Lower lobe of right lung (tissue), 2 donors: ENCODE results near the gene ZNF749. TPM values are rescaled to one million over a fixed set of nuclear protein-coding genes. Genes with fewer than 3 reads are reported as not detected.

Experiments used
- ATAC-seq, 2 donors: fragments of 200-7000 bp; cut with Tn5 transposase; one replicate each; pipeline ENCODE4 v1.9.1; 2020 to 2022; ENCODE audit warnings: mild to moderate bottlenecking in 2 of 2, moderate library complexity in 2 of 2
- DNase-seq: peaks from one replicate; pipeline ENCODE4 v3.0.0-alpha.2; 2020
- H3K27ac ChIP-seq: fragments of 200-600 bp; one replicate; pipeline ENCODE4 v1.8.0; 2022
- H3K27me3 ChIP-seq: fragments of 200-600 bp; one replicate; pipeline ENCODE4 v1.8.0; 2022; ENCODE audit warnings: low read depth
- H3K36me3 ChIP-seq: fragments of 200-600 bp; one replicate; pipeline ENCODE4 v1.8.0; 2022; ENCODE audit warnings: mild to moderate bottlenecking
- H3K4me1 ChIP-seq: fragments of 200-600 bp; one replicate; pipeline ENCODE4 v1.8.0; 2022
- H3K4me3 ChIP-seq: fragments of 200-600 bp; one replicate; pipeline ENCODE4 v1.8.0; 2022; ENCODE audit warnings: mild to moderate bottlenecking
- H3K9me3 ChIP-seq: fragments of 200-600 bp; one replicate; pipeline ENCODE4 v1.8.0; 2022
- intact Hi-C: fragments of 100-400 bp; cut with DNase I; formaldehyde crosslinking; loops from one replicate; pipeline ENCODE4 v1.11.0; 2022
- total RNA-seq: library from RNA; stranded (reverse); fragmentation: NEBNext Ultra II Directional; extraction: Animal tissue kit (Norgen Biotek cat#: 25700); gene quantifications from one replicate; pipeline ENCODE4 v1.2.1, GENCODE V29; 2021
- TF ChIP-seq, protein P1 (sequence below): fragments of 200-600 bp; IDR thresholded peaks from one replicate; pipeline ENCODE4 v1.8.0; 2022; ENCODE audit warnings: antibody characterized with exemption, mild to moderate bottlenecking
- donor health status: DM: no; HTN: yes; CAD: no; lungs with severe emphysema.

Gene ZNF749
- total RNA-seq, 1 donor from 2014 or later: 6.7 TPM

DNA sequence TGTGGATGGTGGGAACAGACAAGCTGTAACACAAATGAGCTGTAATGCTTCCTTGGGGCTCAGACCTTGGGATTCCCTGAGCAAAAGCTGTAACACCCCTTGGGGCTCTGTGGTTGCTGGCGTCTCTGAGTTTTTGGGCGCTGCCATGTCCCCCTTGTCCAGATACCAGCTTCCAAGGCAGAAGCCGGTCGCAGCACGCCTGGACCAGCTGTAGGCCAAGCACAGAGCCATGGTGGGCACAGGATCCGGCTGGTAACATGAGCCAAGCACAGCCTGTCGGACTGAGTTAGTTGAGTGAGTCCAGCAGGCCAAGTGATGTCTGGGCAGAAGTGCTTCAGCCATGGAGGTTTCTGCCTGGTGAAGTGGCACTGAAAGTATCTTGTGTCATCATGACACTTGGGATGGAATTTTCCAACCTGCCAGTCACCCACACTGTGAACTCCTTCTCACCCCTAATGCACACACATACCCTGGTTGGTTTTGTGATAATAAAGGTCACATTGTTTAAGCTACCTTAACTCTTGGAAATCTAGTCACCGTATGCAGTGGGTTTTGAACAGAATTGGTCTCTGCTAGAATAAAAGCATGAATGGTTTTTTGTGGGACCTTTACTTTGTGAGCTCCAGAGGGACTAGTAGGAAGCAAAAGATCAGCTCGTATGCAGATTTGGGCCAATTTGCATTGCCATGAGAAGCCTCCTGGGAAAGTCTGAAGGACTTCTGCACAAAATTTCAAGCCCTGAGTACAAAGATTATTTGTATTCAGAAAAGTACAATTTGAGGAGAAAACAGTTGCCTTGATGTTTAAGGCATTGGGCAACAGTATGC lies 31.2 kb upstream of the ZNF749 start:
- intact Hi-C loops: no loop called here
- Histone ChIP-seq H3K27me3 (no peaks in the 10 kb centered on the region), H3K36me3 (peaks cover 13% of the 10 kb centered on the region), H3K27ac (no peak overlapping the region), H3K4me1 (no peaks in the 10 kb centered on the region), H3K4me3 (no peak overlapping the region), H3K9me3 (peaks cover 25% of the 10 kb centered on the region)
- DNase-seq (no peak), ATAC-seq (no peak)
- TF ChIP-seq, protein P1, sequence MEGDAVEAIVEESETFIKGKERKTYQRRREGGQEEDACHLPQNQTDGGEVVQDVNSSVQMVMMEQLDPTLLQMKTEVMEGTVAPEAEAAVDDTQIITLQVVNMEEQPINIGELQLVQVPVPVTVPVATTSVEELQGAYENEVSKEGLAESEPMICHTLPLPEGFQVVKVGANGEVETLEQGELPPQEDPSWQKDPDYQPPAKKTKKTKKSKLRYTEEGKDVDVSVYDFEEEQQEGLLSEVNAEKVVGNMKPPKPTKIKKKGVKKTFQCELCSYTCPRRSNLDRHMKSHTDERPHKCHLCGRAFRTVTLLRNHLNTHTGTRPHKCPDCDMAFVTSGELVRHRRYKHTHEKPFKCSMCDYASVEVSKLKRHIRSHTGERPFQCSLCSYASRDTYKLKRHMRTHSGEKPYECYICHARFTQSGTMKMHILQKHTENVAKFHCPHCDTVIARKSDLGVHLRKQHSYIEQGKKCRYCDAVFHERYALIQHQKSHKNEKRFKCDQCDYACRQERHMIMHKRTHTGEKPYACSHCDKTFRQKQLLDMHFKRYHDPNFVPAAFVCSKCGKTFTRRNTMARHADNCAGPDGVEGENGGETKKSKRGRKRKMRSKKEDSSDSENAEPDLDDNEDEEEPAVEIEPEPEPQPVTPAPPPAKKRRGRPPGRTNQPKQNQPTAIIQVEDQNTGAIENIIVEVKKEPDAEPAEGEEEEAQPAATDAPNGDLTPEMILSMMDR: no peak

DNA sequence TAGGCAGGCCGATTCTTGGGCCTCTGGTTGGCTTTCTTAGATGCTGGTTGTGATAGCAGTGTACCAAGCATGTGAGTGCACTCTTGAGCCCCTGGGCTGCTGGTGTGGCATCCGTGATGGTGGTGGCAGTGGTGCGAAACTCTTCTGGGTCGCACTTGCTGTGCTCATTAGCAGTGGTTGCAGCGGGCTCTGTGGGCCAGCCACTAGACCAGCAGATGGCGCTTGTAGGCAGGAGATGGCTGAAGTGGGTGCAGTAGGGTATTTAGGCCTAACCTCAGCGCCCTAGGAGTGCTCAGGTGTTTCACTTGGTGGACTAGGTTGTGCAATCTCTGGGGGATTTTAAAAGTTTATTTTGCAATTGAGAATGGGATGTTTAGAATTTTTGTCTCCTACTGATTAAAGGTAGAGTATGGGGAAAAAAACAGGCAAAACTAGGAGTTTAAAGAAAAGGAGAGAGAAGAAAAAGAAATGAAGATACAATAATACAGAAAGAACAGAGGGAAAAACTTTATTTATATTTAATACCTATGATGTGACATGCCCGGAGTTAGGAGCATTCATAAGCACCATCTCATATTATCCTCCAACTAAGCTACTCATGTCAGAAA lies 28.5 kb upstream of the ZNF749 start:
- no peaks in the 10 kb centered on the region for H3K27me3 ChIP-seq
- peak; percentile 62 for DNase-seq
- peak; percentile 67 to 79 for ATAC-seq
- peaks cover 7% of the 10 kb centered on the region for H3K4me1 ChIP-seq
- no peak overlapping the region for H3K4me3 ChIP-seq
- intact Hi-C loops: no loop called here
- TF ChIP-seq, protein P1: peak; percentile 70
- H3K27ac ChIP-seq: no peak overlapping the region
- H3K36me3 ChIP-seq: no peaks in the 10 kb centered on the region
- H3K9me3 ChIP-seq: peaks cover 6% of the 10 kb centered on the region

- TF ChIP-seq, protein P1: no peak
- H3K27me3 ChIP-seq: no peaks in the 10 kb centered on the region
- peaks cover 21% of the 10 kb centered on the region for H3K36me3 ChIP-seq
- H3K4me3 ChIP-seq: peak within 1 kb of the TSS; percentile 93
- no peaks in the 10 kb centered on the region for H3K9me3 ChIP-seq
- H3K4me1 ChIP-seq: peaks cover 16% of the 10 kb centered on the region
- intact Hi-C loops: no loop called here
- H3K27ac ChIP-seq: peak within 1 kb of the TSS; percentile 79
- ATAC-seq: peak; percentile 100
- DNase-seq: peak; percentile 97
Measured at GRCh38 chr19:57410877-57411671, 24.1 kb upstream of the ZNF749 start, which contains the start of gene ZNF17. Gene ZNF17, plus strand, starts transcription at chr19:57411161. Its CDS starts 2,455 bp downstream, at chr19:57413616.

DNA sequence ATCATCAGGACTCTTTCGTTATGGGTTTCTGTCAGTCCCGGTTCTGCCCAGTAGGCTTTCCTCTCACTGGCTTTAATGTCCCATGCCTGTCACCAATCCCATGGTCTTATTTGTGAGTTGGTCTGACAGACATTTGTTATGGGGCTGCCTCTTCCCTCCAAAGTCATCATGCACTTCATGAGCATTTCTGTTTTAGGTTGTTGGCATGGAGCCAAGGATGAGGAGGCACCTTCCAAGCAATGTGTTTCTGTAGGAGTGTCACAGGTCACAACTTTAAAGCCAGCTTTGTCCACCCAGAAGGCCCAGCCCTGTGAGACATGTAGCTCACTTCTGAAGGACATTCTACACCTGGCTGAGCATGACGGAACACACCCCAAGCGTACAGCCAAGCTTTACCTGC lies 15.7 kb upstream of the ZNF749 start:
- TF ChIP-seq, protein P1: no peak
- Histone ChIP-seq H3K4me3 (no peak overlapping the region), H3K27ac (no peak overlapping the region), H3K27me3 (no peaks in the 10 kb centered on the region), H3K36me3 (peaks cover 46% of the 10 kb centered on the region), H3K9me3 (peaks cover 80% of the 10 kb centered on the region), H3K4me1 (no peaks in the 10 kb centered on the region)
- DNase-seq (no peak), ATAC-seq (no peak)
- intact Hi-C loops: no loop called here

DNA sequence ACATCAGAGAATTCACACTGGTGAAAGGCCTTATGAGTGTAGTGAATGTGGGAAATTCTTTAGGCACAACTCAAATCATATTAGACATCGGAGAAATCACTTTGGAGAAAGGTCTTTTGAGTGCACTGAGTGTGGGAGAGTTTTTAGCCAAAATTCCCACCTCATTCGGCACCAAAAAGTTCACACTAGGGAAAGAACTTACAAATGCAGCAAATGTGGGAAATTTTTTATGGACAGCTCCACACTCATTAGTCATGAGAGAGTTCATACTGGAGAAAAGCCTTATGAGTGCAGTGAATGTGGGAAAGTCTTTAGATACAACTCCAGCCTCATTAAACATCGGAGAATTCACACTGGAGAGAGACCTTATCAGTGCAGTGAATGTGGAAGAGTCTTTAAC lies 14.1 kb upstream of the ZNF749 start:
- no peak overlapping the region for H3K27ac ChIP-seq
- no peaks in the 10 kb centered on the region for H3K4me1 ChIP-seq
- intact Hi-C loops: no loop called here
- peaks cover 89% of the 10 kb centered on the region for H3K9me3 ChIP-seq
- ATAC-seq (no peak), DNase-seq (no peak)
- H3K27me3 ChIP-seq: no peaks in the 10 kb centered on the region
- H3K36me3 ChIP-seq: peaks cover 34% of the 10 kb centered on the region
- TF ChIP-seq, protein P1: no peak
- H3K4me3 ChIP-seq: no peak overlapping the region
